GM06990 (cell line): ENCODE results near the gene INSR.

Experiments
- DNase-seq: peaks from one replicate; pipeline ENCODE4 v3.0.0-alpha.2; 2011; ENCODE audit not compliant: insufficient read length; ENCODE audit errors: extremely low read depth
- H3K27me3 ChIP-seq: replicated peaks from 2 replicates; pipeline ENCODE4 v1.6.0; 2011; ENCODE audit warnings: low read length; ENCODE audit not compliant: control insufficient read depth, insufficient read depth
- H3K36me3 ChIP-seq: 2 replicates; pipeline ENCODE4 v1.5.1; 2011; ENCODE audit warnings: low read length; ENCODE audit not compliant: control insufficient read depth, insufficient read depth
- H3K4me3 ChIP-seq: replicated peaks from 2 replicates; pipeline ENCODE4 v1.5.1; 2011; ENCODE audit warnings: low read depth, mild to moderate bottlenecking, control low read depth, low read length
- TF ChIP-seq, protein P1 (sequence below): IDR thresholded peaks from 2 replicates; pipeline ENCODE4 v1.5.1; 2011; ENCODE audit warnings: low read length, control low read depth, mild to moderate bottlenecking, inconsistent platforms; ENCODE audit not compliant: insufficient read depth, poor library complexity, severe bottlenecking

INSR gene

DNA sequence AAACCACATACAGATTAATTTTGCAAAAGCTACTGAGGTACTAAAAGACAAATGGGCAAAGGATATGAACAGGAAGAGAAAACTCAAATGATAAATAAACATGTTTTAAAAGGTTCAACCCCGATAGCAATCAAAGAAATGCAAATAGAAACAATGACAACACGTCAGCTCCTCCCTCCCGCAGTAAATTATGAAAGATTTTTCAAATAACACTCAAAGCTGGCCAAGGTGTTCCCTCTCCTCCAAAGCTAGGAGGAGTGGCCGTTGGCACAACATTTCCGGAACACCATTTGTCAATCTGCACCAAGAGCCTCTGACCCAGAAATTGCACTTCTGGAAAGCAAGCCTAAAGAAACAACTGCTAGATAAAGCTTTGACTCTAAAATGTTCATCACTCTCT lies 28.3 kb downstream of the INSR start:
- no peaks in the 10 kb centered on the region for H3K27me3 ChIP-seq
- no peak for DNase-seq
- no peak overlapping the region for H3K4me3 ChIP-seq
- TF ChIP-seq, protein P1, sequence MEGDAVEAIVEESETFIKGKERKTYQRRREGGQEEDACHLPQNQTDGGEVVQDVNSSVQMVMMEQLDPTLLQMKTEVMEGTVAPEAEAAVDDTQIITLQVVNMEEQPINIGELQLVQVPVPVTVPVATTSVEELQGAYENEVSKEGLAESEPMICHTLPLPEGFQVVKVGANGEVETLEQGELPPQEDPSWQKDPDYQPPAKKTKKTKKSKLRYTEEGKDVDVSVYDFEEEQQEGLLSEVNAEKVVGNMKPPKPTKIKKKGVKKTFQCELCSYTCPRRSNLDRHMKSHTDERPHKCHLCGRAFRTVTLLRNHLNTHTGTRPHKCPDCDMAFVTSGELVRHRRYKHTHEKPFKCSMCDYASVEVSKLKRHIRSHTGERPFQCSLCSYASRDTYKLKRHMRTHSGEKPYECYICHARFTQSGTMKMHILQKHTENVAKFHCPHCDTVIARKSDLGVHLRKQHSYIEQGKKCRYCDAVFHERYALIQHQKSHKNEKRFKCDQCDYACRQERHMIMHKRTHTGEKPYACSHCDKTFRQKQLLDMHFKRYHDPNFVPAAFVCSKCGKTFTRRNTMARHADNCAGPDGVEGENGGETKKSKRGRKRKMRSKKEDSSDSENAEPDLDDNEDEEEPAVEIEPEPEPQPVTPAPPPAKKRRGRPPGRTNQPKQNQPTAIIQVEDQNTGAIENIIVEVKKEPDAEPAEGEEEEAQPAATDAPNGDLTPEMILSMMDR, result no peak
- peaks cover 3% of the 10 kb centered on the region; the same call in 1 of the 2 replicates for H3K36me3 ChIP-seq

DNA sequence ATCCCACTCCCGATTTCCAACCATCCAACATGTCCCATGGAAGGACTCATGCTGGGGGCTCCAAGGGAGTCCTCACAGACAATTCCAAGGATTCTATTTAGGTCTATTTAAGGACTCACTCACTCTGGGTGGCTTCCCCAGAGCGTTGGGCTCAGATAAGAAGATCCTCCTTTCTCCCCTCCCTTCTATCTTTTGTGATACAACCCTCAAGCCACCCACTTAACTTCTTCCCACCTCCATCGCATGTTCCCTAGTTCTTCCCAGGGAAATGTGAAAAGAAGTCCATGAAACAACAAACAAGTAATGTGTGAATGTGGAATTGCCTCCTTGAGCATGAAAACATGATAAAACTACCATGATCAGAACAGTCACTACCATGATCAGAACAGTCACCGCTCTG lies 29.4 kb downstream of the INSR start:
- TF ChIP-seq, protein P1, result no peak
- H3K4me3 ChIP-seq, result no peak overlapping the region
- DNase-seq, result no peak
- H3K36me3 ChIP-seq, result peaks cover 3% of the 10 kb centered on the region; the same call in 1 of the 2 replicates
- H3K27me3 ChIP-seq, result no peaks in the 10 kb centered on the region

- TF ChIP-seq, protein P1, result no peak
- Histone ChIP-seq H3K27me3 (no peaks in the 10 kb centered on the region), H3K4me3 (no peak overlapping the region), H3K36me3 (peaks cover 3% of the 10 kb centered on the region)
- DNase-seq, result no peak
Measured at GRCh38 chr19:7263521-7263920, 30.7 kb downstream of the INSR start.

DNA sequence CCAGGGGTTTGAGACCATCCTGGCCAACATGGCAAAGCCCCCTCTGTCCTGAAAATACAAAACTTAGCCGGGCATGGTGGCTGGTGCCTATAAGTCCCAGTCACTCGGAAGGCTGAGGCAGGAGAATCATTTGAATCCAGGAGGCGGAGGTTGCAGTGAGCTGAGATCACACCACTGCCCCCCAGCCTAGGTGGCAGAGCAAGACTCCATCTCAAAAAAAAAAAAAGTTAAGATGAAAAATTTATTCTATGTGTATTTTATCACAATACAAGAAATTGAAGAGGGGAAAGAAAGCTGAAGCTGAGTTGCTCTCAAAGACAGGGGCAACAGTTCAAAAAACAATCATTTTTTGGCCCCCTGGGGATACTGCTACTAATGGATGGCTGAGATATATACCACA lies 31.1 kb downstream of the INSR start:
- TF ChIP-seq, protein P1, result no peak
- no peak for DNase-seq
- Histone ChIP-seq H3K36me3 (peaks cover 3% of the 10 kb centered on the region), H3K4me3 (no peak overlapping the region), H3K27me3 (no peaks in the 10 kb centered on the region)

- DNase-seq, result no peak
- Histone ChIP-seq H3K4me3 (no peak overlapping the region), H3K27me3 (no peaks in the 10 kb centered on the region), H3K36me3 (peaks cover 3% of the 10 kb centered on the region)
- TF ChIP-seq, protein P1, result no peak
Measured at GRCh38 chr19:7262470-7262869, 31.7 kb downstream of the INSR start.

GRCh38 chr19:7260161-7260560 lies 34.1 kb downstream of the INSR start:
- no peak for DNase-seq
- TF ChIP-seq, protein P1, result no peak
- Histone ChIP-seq H3K36me3 (no peaks in the 10 kb centered on the region; the same call in none of the 2 replicates), H3K27me3 (no peaks in the 10 kb centered on the region), H3K4me3 (no peak overlapping the region)
